Psoas muscle (tissue), 8 donors: Measurements from ENCODE around the gene PBX2. TPM values are rescaled to one million over a fixed set of nuclear protein-coding genes. Genes with fewer than 3 reads are reported as not detected.
A peak's percentile ranks its signal among the peaks of the same experiment; 100 is the strongest.

Source experiments
- ATAC-seq, 4 donors: fragments of 200-7000 bp; cut with Tn5 transposase; one replicate each; pipeline ENCODE4 v1.9.1; 2020; ENCODE audit warnings: moderate library complexity in 3 of 4, mild to moderate bottlenecking in 2 of 4
- DNase-seq, 2 donors: peaks; one replicate each; pipeline ENCODE4 v3.0.0-alpha.2; 2020
- H3K27ac ChIP-seq: fragments of 200-600 bp; one replicate; pipeline ENCODE4 v1.8.0; 2022
- H3K27me3 ChIP-seq, 3 donors: fragments of 200-600 bp in 1 of 3; one replicate each; pipeline versions ENCODE4 v1.6.1 to v1.8.0; 2013 to 2022; ENCODE audit warnings: low read length in 2 of 3, mild to moderate bottlenecking in 2 of 3, moderate library complexity in 1 of 3; ENCODE audit not compliant: insufficient read depth in 3 of 3
- H3K36me3 ChIP-seq, 2 donors: fragments of 200-600 bp in 1 of 2; one replicate each; pipeline versions ENCODE4 v1.6.1 to v1.8.0; 2013 to 2022; ENCODE audit warnings: low read depth in 1 of 2, mild to moderate bottlenecking in 1 of 2, moderate library complexity in 1 of 2; ENCODE audit not compliant: insufficient read depth in 1 of 2
- H3K4me1 ChIP-seq: fragments of 200-600 bp; one replicate; pipeline ENCODE4 v1.8.0; 2022
- H3K4me3 ChIP-seq: fragments of 200-600 bp; one replicate; pipeline ENCODE4 v1.8.0; 2022; ENCODE audit warnings: mild to moderate bottlenecking
- H3K9me3 ChIP-seq: fragments of 200-600 bp; one replicate; pipeline ENCODE4 v1.8.0; 2022
- CTCF ChIP-seq: fragments of 200-600 bp; IDR thresholded peaks from one replicate; pipeline ENCODE4 v1.8.0; 2022; ENCODE audit warnings: antibody characterized with exemption
- WGBS, 3 donors: extraction: QIAGEN DNeasy Blood & Tissue Kit; methylation state at CpG; one replicate each; pipeline versions ENCODE4 v1.1.6 to v1.1.7; 2013; 5-methylcytosine and 5-hydroxymethylcytosine counted together
- intact Hi-C, 2 donors: fragments of 100-400 bp; cut with DNase I; formaldehyde crosslinking; loops; one replicate each; pipeline versions ENCODE4 v1.11.0 to v1.14.2; 2022
- polyA plus RNA-seq, 3 donors: library from polyadenylated mRNA; stranded (reverse); fragments of 200-250 nt; gene quantifications; one replicate each; pipeline ENCODE4 v1.2.3, GENCODE V29; 2013
- total RNA-seq, 4 donors: library from RNA; stranded (reverse); fragmentation: NEBNext Ultra II Directional in 2 of 4; extraction: Animal tissue kit (Norgen Biotek cat#: 25700) in 2 of 4; gene quantifications; one replicate each; pipeline versions ENCODE4 v1.2.1 to v1.2.4, GENCODE V29; 2021 to 2023
- donor health status: healthy with polysubstance abuse.
- donor health status: DM: no; HTN: no; CAD: no; lungs with moderate emphysema.
- donor health status: Bipolar disorder and iron deficiency.
- donor health status: healthy.
- donor health status: DM: yes; HTN: yes; CAD: no.
- donor health status: DM: no; HTN: no; CAD: no.
- donor health status: DM: no; HTN: no; CAD: no.
- donor health status: DM: yes; HTN: yes; CAD: no.

PBX2 gene
- total and polyA plus RNA-seq, 7 donors, result 20.4 to 46.7 (median 36.1) TPM

- Histone ChIP-seq H3K27me3 (no peaks in the 10 kb centered on the region), H3K4me3 (no peak overlapping the region), H3K36me3 (peaks cover 0 to 48% of the 10 kb centered on the region in 2 donors), H3K27ac (peak overlapping the region; percentile 55), H3K4me1 (peaks cover 30% of the 10 kb centered on the region), H3K9me3 (no peaks in the 10 kb centered on the region)
- DNase-seq (no peak), ATAC-seq (no peak)
- no peak for TF ChIP-seq CTCF
- WGBS, 3 donors, result 60 to 82% (median 66%) methylated on average over 10 of the region's 10 CpGs
- intact Hi-C loops, result no loop called here
Observed at GRCh38 chr6:32181915-32182529, 8.0 kb downstream of the PBX2 start.

GRCh38 chr6:32181148-32181702 lies 8.8 kb downstream of the PBX2 start:
- ATAC-seq (no peak), DNase-seq (no peak)
- Histone ChIP-seq H3K27me3 (no peaks in the 10 kb centered on the region), H3K36me3 (peaks cover 0 to 40% of the 10 kb centered on the region in 2 donors), H3K4me3 (no peak overlapping the region), H3K27ac (no peak overlapping the region), H3K4me1 (peaks cover 36% of the 10 kb centered on the region), H3K9me3 (no peaks in the 10 kb centered on the region)
- no peak for TF ChIP-seq CTCF
- WGBS, 3 donors, result 80 to 86% (median 82%) methylated on average over 15 of the region's 15 CpGs
- intact Hi-C loops, result no loop called here

GRCh38 chr6:32179766-32180405 lies 10.1 kb downstream of the PBX2 start:
- H3K4me1 ChIP-seq, result peaks cover 34% of the 10 kb centered on the region
- WGBS, 3 donors, result 60 to 63% (median 61%) methylated on average over 10 of the region's 10 CpGs
- ATAC-seq, result no peak
- no peak for DNase-seq
- no peaks in the 10 kb centered on the region for H3K27me3 ChIP-seq
- H3K4me3 ChIP-seq, result peak overlapping the region; percentile 92
- H3K27ac ChIP-seq, result peak overlapping the region; percentile 87
- intact Hi-C loops, result loop anchor here in 1 of 2 donors (5.0 kb wide), 1 partner anchor 53 kb away; the partner anchor contains the start of gene ATF6B
- no peak for TF ChIP-seq CTCF
- peaks cover 0 to 37% of the 10 kb centered on the region in 2 donors for H3K36me3 ChIP-seq
- no peaks in the 10 kb centered on the region for H3K9me3 ChIP-seq

- intact Hi-C loops, result loop anchor here in 1 of 2 donors (5.0 kb wide), 1 partner anchor 51 kb away; the partner anchor contains the start of gene ATF6B
- Histone ChIP-seq H3K36me3 (peaks cover 0 to 37% of the 10 kb centered on the region in 2 donors), H3K27me3 (no peaks in the 10 kb centered on the region), H3K4me3 (peak overlapping the region; percentile 92), H3K9me3 (no peaks in the 10 kb centered on the region), H3K4me1 (peaks cover 38% of the 10 kb centered on the region), H3K27ac (peak overlapping the region; percentile 87)
- TF ChIP-seq CTCF, result no peak
- ATAC-seq, result no peak
- WGBS, 3 donors, result 2 to 5% (median 2%) methylated on average over 20 to 24 of the region's 24 CpGs
- no peak for DNase-seq
Observed at GRCh38 chr6:32178547-32179440, 11.2 kb downstream of the PBX2 start.
